ENCODE data around the gene CTNNA2. TPM values are rescaled to one million over a fixed set of nuclear protein-coding genes. Genes with fewer than 3 reads are reported as not detected.

Gene CTNNA2
- total and polyA plus RNA-seq, 7 experiments from 2014 or later: not detected

DNA sequence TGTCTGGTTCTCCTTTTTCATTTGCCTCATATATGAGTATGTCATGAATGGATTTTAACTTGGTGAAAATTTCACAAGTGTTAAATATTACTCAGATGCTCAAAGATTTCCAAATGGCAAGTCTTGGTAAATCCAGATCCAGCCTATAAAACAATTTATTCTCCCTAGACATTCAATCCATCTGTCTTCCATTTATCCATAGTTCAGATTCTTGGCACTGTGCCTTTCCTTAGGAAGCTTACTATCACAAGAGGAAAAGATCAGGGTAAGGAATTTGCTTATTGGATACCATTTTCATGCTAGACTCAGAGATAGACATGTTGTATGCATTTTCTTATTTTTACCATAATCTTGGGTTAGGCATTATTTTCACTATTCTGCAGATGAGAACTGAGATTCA, 864.2 kb downstream of the CTNNA2 start:
- ChIA-PET POLR2A (no interaction called here), CTCF (no interaction called here)
- peaks cover 1 to 24% (median 11%) of the 10 kb centered on the region in 11 donors for H3K9me3 Mint-ChIP-seq
- peaks cover 0 to 7% (median 0%) of the 10 kb centered on the region in 5 donors for H3K27me3 Mint-ChIP-seq
- no peaks in the 10 kb centered on the region for H3K36me3 ChIP-seq (ENCODE audit: control insufficient read depth in 2 of 3, insufficient read depth in 3 of 3, low read length in 3 of 3)
- H3K27ac Mint-ChIP-seq: no peak overlapping the region
- H3K4me1 Mint-ChIP-seq: no peaks in the 10 kb centered on the region
- no peak overlapping the region for H3K27ac ChIP-seq (ENCODE audit: low read depth, low read length)
- no peaks in the 10 kb centered on the region for H3K4me1 ChIP-seq (ENCODE audit: control insufficient read depth in 2 of 2, insufficient read depth in 2 of 2, low read length in 2 of 2)
- no peaks in the 10 kb centered on the region for H3K27me3 ChIP-seq (ENCODE audit: control insufficient read depth in 2 of 2, insufficient read depth in 2 of 2, low read length in 2 of 2)
- H3K36me3 Mint-ChIP-seq: peaks cover 0 to 5% (median 0%) of the 10 kb centered on the region in 5 donors
- no peak overlapping the region for H3K4me3 Mint-ChIP-seq
- H3K4me3 ChIP-seq (ENCODE audit: low read length): no peak overlapping the region
- intact Hi-C loops (cut with micrococcal nuclease): no loop called here
- no peaks in the 10 kb centered on the region for H3K9me3 ChIP-seq (ENCODE audit: control insufficient read depth in 2 of 3, low read length in 3 of 3)
- DNase-seq: no peak
- ATAC-seq: no peak

DNA sequence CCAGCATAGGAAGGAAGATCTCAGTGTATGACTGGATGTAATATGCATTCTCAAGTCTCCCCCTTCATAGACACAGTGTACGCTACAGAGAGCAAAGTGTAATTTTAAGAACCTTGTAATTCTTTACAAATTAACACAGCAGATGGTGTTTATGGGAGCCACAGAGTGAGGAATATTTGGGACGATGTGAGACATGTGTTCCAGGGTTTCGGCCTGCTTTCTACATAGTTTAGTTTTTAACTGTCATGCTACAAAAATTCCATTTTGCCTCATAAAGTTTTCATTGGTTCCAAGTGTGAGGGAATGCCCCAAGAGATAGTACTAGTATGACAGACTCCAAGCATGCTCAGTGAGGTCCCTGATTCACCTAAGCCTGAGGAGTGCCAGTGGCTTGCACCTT, 867.9 kb downstream of the CTNNA2 start:
- H3K36me3 ChIP-seq (ENCODE audit: control insufficient read depth in 2 of 3, insufficient read depth in 3 of 3, low read length in 3 of 3): no peaks in the 10 kb centered on the region
- H3K4me1 Mint-ChIP-seq: no peaks in the 10 kb centered on the region

DNA sequence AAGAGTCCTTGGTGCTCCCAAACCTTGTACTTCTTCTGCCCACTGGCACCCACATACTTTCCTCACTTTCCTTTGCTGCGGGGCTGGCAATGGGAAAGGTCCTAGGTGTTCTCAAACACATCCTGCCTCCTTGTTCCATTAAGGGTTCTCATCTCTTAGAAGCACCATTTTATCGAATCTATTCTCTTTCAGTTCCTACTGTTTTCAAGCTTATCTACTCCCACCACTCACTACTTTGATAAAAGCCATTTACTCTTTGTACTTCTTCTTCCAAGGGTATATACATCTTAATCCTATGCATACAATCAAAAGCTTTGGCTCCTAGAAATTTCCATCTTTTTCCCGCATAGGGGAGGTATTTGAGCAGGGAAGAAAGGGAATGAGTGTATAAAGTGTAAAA, 868.8 kb downstream of the CTNNA2 start:
- peaks cover 0 to 3% (median 0%) of the 10 kb centered on the region in 5 donors for H3K27me3 Mint-ChIP-seq
- DNase-seq: no peak
- no peaks in the 10 kb centered on the region for H3K27me3 ChIP-seq (ENCODE audit: control insufficient read depth in 2 of 2, insufficient read depth in 2 of 2, low read length in 2 of 2)
- no peak overlapping the region for H3K27ac ChIP-seq (ENCODE audit: low read depth, low read length)
- H3K36me3 ChIP-seq (ENCODE audit: control insufficient read depth in 2 of 3, insufficient read depth in 3 of 3, low read length in 3 of 3): no peaks in the 10 kb centered on the region
- H3K27ac Mint-ChIP-seq: no peak overlapping the region
- no peaks in the 10 kb centered on the region for H3K4me1 Mint-ChIP-seq
- intact Hi-C loops (cut with micrococcal nuclease): no loop called here
- H3K9me3 Mint-ChIP-seq: peaks cover 5 to 26% (median 12%) of the 10 kb centered on the region in 11 donors
- no peaks in the 10 kb centered on the region for H3K9me3 ChIP-seq (ENCODE audit: control insufficient read depth in 2 of 3, low read length in 3 of 3)
- H3K4me1 ChIP-seq (ENCODE audit: control insufficient read depth in 2 of 2, insufficient read depth in 2 of 2, low read length in 2 of 2): no peaks in the 10 kb centered on the region
- ChIA-PET CTCF (no interaction called here), POLR2A (no interaction called here)
- H3K4me3 ChIP-seq (ENCODE audit: low read length): no peak overlapping the region
- H3K4me3 Mint-ChIP-seq: no peak overlapping the region
- H3K36me3 Mint-ChIP-seq: no peaks in the 10 kb centered on the region
- ATAC-seq: no peak

More for the DNA sequence above, 867.9 kb downstream of the CTNNA2 start:
- intact Hi-C loops (cut with micrococcal nuclease): no loop called here
- Histone ChIP-seq H3K4me1 (ENCODE audit: control insufficient read depth in 2 of 2, insufficient read depth in 2 of 2, low read length in 2 of 2) (no peaks in the 10 kb centered on the region), H3K9me3 (ENCODE audit: control insufficient read depth in 2 of 3, low read length in 3 of 3) (no peaks in the 10 kb centered on the region), H3K27me3 (ENCODE audit: control insufficient read depth in 2 of 2, insufficient read depth in 2 of 2, low read length in 2 of 2) (no peaks in the 10 kb centered on the region), H3K4me3 (ENCODE audit: low read length) (no peak overlapping the region), H3K27ac (ENCODE audit: low read depth, low read length) (no peak overlapping the region)
- H3K9me3 Mint-ChIP-seq: peaks cover 4 to 30% (median 14%) of the 10 kb centered on the region in 11 donors
- peaks cover 0 to 7% (median 0%) of the 10 kb centered on the region in 5 donors for H3K27me3 Mint-ChIP-seq
- no peak overlapping the region for H3K4me3 Mint-ChIP-seq
- H3K36me3 Mint-ChIP-seq: peaks cover 0 to 5% (median 0%) of the 10 kb centered on the region in 5 donors
- ATAC-seq (no peak), DNase-seq (no peak)
- CTCF ChIA-PET: no interaction called here
- no peak overlapping the region for H3K27ac Mint-ChIP-seq
- POLR2A ChIA-PET: no interaction called here

DNA sequence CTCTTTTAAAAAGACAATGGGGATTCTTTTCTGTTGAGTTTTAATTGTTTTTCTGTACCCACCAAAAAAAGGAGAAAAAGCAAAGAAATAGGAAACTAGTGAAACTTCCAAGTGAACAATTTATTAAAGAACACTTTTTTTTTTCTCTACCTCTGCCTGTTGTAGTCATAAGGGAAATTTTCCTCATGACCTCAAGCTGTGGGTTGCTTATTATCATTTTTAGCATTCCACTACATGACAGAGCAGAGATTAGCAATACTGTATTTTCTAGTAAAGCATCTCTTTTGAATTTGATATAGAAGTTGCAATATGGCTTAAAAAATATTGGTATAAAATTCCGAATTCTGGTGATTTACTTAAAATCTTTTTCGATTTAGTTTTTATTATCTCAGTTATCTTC, 879.6 kb downstream of the CTNNA2 start:
- H3K36me3 ChIP-seq (ENCODE audit: control insufficient read depth in 2 of 3, insufficient read depth in 3 of 3, low read length in 3 of 3): no peaks in the 10 kb centered on the region
- DNase-seq (no peak), ATAC-seq (no peak)
- no peaks in the 10 kb centered on the region for H3K9me3 ChIP-seq (ENCODE audit: control insufficient read depth in 2 of 3, low read length in 3 of 3)
- no peak overlapping the region for H3K27ac ChIP-seq (ENCODE audit: low read depth, low read length)
- POLR2A ChIA-PET: no interaction called here
- Mint-ChIP-seq H3K36me3 (no peaks in the 10 kb centered on the region), H3K27me3 (no peaks in the 10 kb centered on the region), H3K27ac (no peak overlapping the region), H3K4me1 (no peaks in the 10 kb centered on the region), H3K4me3 (no peak overlapping the region), H3K9me3 (peaks cover 0 to 21% (median 4%) of the 10 kb centered on the region in 11 donors)
- CTCF ChIA-PET: no interaction called here
- intact Hi-C loops (cut with micrococcal nuclease): no loop called here
- H3K4me1 ChIP-seq (ENCODE audit: control insufficient read depth in 2 of 2, insufficient read depth in 2 of 2, low read length in 2 of 2): no peaks in the 10 kb centered on the region
- H3K27me3 ChIP-seq (ENCODE audit: control insufficient read depth in 2 of 2, insufficient read depth in 2 of 2, low read length in 2 of 2): no peaks in the 10 kb centered on the region
- no peak overlapping the region for H3K4me3 ChIP-seq (ENCODE audit: low read length)

DNA sequence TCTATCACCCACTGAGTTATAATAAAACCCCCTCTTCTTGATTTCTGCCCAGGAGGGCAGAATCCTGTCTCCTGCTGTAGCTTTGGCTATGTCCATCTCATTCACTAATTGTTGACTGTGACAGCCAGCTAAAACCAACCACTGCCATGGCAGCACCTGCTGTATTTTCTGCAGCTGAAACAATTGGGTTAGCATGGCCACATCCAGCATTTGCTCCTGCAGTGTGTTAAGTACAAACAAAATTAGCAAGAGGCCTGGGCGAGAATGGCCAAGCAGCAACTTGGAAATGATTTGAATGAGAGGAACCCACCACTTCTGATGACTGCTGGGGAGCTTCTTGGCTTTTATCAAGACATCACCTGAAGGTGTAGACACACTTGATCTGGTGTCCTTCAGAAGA, 881.1 kb downstream of the CTNNA2 start:
- H3K36me3 ChIP-seq (ENCODE audit: control insufficient read depth in 2 of 3, insufficient read depth in 3 of 3, low read length in 3 of 3): no peaks in the 10 kb centered on the region
- no peaks in the 10 kb centered on the region for H3K27me3 Mint-ChIP-seq

DNA sequence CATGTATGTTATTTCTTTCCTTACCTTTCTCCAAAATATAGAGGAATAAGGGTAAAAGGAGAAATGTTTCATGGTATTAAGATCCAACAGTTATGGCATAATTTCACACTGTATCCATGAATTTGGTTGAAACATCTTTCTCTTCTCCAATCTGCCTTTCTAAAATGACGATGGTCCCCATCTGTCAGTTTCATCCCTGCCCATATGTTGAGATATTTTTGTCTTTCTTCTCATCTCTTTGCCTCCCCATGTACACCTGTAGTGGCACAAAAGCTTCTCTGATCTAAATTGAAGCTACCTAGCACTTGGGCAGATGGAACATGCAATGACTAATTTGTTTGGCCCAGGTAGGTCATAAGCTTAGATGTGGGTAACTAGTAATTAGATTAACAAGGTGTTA, 882.4 kb downstream of the CTNNA2 start:
- no peak for DNase-seq
- no peaks in the 10 kb centered on the region for H3K36me3 Mint-ChIP-seq

More for the DNA sequence above, 881.1 kb downstream of the CTNNA2 start:
- no peaks in the 10 kb centered on the region for H3K9me3 ChIP-seq (ENCODE audit: control insufficient read depth in 2 of 3, low read length in 3 of 3)
- H3K4me3 ChIP-seq (ENCODE audit: low read length): no peak overlapping the region
- no peak overlapping the region for H3K27ac Mint-ChIP-seq
- no peak overlapping the region for H3K4me3 Mint-ChIP-seq
- intact Hi-C loops (cut with micrococcal nuclease): no loop called here
- H3K9me3 Mint-ChIP-seq: peaks cover 0 to 22% (median 7%) of the 10 kb centered on the region in 11 donors
- no peaks in the 10 kb centered on the region for H3K36me3 Mint-ChIP-seq
- no peaks in the 10 kb centered on the region for H3K4me1 ChIP-seq (ENCODE audit: control insufficient read depth in 2 of 2, insufficient read depth in 2 of 2, low read length in 2 of 2)
- no peak overlapping the region for H3K27ac ChIP-seq (ENCODE audit: low read depth, low read length)
- DNase-seq (no peak), ATAC-seq (no peak)
- no peaks in the 10 kb centered on the region for H3K4me1 Mint-ChIP-seq
- no peaks in the 10 kb centered on the region for H3K27me3 ChIP-seq (ENCODE audit: control insufficient read depth in 2 of 2, insufficient read depth in 2 of 2, low read length in 2 of 2)
- ChIA-PET CTCF (no interaction called here), POLR2A (no interaction called here)

DNA sequence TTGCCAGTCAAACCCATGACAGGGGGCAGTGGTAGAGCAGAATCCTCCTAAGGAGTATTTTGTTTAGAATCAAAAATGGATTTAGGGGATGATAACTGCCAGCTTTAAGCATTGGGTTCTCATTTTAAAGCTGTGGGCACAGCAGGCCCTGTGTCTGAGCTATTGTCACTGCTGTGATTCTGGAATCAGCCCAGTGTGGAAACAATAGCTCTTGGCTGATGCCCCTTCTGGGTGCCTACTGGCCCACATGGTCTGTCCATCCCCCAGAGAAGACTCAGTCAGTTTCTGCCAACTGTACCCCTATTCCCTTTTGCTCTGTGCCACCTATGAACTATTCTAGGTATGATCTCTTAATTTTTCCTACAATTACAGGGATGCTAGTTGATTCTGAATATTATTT, 883.4 kb downstream of the CTNNA2 start:
- no peak overlapping the region for H3K4me3 ChIP-seq (ENCODE audit: low read length)
- intact Hi-C loops (cut with micrococcal nuclease): no loop called here
- DNase-seq: no peak
- ChIA-PET POLR2A (no interaction called here), CTCF (no interaction called here)
- no peak overlapping the region for H3K27ac ChIP-seq (ENCODE audit: low read depth, low read length)
- H3K4me3 Mint-ChIP-seq: no peak overlapping the region
- no peaks in the 10 kb centered on the region for H3K4me1 Mint-ChIP-seq
- no peaks in the 10 kb centered on the region for H3K27me3 Mint-ChIP-seq
- H3K9me3 Mint-ChIP-seq: peaks cover 0 to 25% (median 16%) of the 10 kb centered on the region in 11 donors
- ATAC-seq: no peak
- no peaks in the 10 kb centered on the region for H3K9me3 ChIP-seq (ENCODE audit: control insufficient read depth in 2 of 3, low read length in 3 of 3)
- H3K4me1 ChIP-seq (ENCODE audit: control insufficient read depth in 2 of 2, insufficient read depth in 2 of 2, low read length in 2 of 2): no peaks in the 10 kb centered on the region
- H3K36me3 ChIP-seq (ENCODE audit: control insufficient read depth in 2 of 3, insufficient read depth in 3 of 3, low read length in 3 of 3): no peaks in the 10 kb centered on the region
- no peaks in the 10 kb centered on the region for H3K36me3 Mint-ChIP-seq
- H3K27me3 ChIP-seq (ENCODE audit: control insufficient read depth in 2 of 2, insufficient read depth in 2 of 2, low read length in 2 of 2): no peaks in the 10 kb centered on the region
- no peak overlapping the region for H3K27ac Mint-ChIP-seq

More for the DNA sequence above, 882.4 kb downstream of the CTNNA2 start:
- Mint-ChIP-seq H3K27ac (no peak overlapping the region), H3K27me3 (no peaks in the 10 kb centered on the region), H3K4me1 (no peaks in the 10 kb centered on the region), H3K4me3 (no peak overlapping the region), H3K9me3 (peaks cover 0 to 20% (median 8%) of the 10 kb centered on the region in 11 donors)
- no peak for ATAC-seq
- Histone ChIP-seq H3K9me3 (ENCODE audit: control insufficient read depth in 2 of 3, low read length in 3 of 3) (no peaks in the 10 kb centered on the region), H3K36me3 (ENCODE audit: control insufficient read depth in 2 of 3, insufficient read depth in 3 of 3, low read length in 3 of 3) (no peaks in the 10 kb centered on the region), H3K4me3 (ENCODE audit: low read length) (no peak overlapping the region), H3K27ac (ENCODE audit: low read depth, low read length) (no peak overlapping the region), H3K4me1 (ENCODE audit: control insufficient read depth in 2 of 2, insufficient read depth in 2 of 2, low read length in 2 of 2) (no peaks in the 10 kb centered on the region), H3K27me3 (ENCODE audit: control insufficient read depth in 2 of 2, insufficient read depth in 2 of 2, low read length in 2 of 2) (no peaks in the 10 kb centered on the region)
- ChIA-PET POLR2A (no interaction called here), CTCF (no interaction called here)
- intact Hi-C loops (cut with micrococcal nuclease): no loop called here
